SKM-1 (cell line): ENCODE measurements around the gene GPR55.

Experiments used
- DNase-seq: peaks from one replicate; lab custom pipeline; 2025; ENCODE audit not compliant: unreplicated experiment; lab: John Stamatoyannopoulos, UW

The GPR55 gene

DNA sequence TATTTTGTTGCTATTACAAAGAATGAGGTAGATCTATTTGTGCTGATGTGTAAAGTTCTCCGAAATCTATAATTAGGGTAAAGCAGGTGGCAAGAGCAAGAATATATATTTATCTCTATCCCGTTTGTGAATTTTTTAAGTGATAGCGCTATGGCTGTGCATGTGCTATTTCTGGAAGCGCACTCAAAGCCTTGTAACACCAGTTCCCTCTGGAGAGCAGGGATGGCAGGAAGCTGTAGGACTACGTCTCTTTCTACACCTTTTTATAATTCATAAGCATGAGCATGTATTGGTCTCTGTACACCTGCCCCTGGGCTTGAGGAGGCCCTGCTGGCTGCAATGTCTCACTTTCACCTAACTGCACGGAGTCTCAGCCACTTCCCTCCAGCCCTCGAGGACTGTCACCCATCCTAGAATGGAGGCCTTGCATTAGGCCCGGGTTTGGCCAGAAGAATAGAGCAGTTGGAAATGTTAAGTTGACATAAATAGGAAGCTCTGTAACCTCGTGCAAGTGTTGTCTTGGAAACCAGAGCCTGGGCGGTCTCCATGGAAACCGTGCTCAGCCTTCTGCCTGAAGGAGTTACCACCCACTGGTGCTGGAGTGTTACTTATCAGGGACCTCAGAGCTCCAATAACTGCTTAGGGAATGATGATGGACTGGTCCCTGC, 39.4 kb downstream of the GPR55 start:
- DNase-seq, result no peak

DNA sequence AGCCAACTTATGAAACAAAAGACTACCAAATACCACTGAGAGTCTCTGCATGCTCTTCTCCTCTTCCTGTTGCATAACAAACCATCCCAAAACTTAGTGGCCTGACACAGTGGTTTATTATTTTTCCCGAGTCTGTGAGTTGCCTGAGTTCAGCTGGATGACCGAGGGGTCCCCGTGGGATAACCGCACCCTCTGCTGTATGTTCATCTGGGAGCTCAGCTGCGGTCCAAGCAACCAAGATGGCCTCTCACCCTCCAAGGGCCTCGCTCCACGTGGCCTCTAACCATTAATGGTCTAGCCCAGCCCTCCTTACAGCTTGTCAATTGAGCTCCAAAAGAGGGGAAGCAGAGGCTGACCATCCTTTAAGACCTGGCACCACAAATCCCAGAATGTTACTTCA, 43.2 kb downstream of the GPR55 start:
- no peak for DNase-seq

DNA sequence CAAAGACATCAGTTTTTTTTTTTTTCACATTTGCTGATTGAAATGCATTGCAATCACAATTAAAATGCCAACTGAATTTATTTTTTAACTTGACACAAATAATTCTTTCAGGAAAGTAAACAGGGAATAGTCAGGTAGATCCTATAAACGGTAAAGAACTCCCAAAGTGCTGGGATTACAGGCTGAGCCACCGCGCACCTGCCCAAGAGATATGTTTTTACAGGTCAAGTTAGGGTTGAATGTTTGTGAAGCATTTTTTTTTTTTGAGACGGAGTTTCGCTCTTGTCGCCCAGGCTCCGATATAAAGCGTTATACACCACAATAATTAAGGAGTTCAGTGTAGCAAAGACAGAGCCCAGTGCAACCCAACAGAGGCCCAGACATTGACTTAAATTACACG, 45.2 kb downstream of the GPR55 start:
- no peak for DNase-seq

DNA sequence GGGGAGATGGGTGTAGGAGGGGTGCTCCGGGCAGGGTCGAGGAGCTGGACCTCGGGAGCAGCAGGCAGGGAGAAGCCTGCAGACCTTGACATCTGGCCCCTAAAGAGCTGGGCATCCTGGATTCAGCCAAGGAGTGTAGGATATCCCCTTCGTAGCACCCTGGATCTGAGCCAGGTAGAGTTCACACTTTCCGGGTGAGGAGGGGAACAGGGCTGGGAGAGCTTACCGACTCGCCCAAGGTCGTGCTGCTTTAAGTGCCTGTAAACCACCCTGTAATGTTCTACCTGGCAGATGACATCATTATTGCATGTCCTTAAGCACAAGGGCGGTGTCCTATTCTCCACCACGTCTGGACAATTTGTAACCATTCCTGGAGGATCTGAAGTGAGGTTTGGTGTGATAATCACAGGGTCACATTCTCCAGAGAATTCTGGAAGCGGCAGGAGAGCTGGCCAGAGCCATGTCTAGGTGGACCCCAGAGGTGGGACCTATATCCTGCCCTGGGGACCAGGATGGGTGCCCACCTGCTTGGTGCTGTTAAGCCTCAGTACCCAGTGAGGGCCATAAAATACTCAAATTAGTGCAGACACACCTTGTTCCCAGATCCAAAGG, 45.7 kb downstream of the GPR55 start:
- DNase-seq, result no peak

DNA sequence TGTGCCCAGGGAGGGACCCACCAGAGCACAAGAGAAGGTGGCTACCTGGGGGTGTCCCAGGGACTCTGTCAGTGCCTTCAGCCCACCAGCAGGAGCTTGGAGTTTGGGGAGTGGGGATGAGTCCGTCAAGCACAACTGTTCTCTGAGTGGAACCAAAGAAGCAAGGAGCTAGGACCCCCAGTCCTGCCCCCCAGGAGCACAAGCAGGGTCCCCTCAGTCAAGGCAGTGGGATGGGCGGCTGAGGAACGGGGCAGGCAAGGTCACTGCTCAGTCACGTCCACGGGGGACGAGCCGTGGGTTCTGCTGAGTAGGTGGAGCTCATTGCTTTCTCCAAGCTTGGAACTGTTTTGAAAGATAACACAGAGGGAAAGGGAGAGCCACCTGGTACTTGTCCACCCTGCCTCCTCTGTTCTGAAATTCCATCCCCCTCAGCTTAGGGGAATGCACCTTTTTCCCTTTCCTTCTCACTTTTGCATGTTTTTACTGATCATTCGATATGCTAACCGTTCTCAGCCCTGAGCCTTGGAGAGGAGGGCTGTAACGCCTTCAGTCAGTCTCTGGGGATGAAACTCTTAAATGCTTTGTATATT, 46.3 kb downstream of the GPR55 start:
- DNase-seq, result no peak

DNA sequence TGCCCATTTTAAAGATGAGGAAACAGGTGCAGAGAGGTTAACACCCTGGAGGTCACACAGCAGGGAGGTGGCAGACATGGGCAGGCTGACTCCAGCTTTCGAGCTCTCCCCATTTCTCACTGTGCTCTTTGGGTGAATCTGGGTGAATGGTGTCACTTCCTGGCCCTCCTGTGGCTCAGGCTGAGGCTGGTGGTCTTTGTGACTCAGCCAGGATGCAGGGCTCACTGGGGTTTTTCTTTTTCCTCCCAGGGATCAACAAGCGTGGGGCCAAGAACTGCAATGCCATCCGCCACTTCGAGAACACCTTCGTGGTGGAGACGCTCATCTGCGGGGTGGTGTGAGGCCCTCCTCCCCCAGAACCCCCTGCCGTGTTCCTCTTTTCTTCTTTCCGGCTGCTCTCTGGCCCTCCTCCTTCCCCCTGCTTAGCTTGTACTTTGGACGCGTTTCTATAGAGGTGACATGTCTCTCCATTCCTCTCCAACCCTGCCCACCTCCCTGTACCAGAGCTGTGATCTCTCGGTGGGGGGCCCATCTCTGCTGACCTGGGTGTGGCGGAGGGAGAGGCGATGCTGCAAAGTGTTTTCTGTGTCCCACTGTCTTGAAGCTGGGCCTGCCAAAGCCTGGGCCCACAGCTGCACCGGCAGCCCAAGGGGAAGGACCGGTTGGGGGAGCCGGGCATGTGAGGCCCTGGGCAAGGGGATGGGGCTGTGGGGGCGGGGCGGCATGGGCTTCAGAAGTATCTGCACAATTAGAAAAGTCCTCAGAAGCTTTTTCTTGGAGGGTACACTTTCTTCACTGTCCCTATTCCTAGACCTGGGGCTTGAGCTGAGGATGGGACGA, 47.1 kb downstream of the GPR55 start:
- no peak for DNase-seq

DNA sequence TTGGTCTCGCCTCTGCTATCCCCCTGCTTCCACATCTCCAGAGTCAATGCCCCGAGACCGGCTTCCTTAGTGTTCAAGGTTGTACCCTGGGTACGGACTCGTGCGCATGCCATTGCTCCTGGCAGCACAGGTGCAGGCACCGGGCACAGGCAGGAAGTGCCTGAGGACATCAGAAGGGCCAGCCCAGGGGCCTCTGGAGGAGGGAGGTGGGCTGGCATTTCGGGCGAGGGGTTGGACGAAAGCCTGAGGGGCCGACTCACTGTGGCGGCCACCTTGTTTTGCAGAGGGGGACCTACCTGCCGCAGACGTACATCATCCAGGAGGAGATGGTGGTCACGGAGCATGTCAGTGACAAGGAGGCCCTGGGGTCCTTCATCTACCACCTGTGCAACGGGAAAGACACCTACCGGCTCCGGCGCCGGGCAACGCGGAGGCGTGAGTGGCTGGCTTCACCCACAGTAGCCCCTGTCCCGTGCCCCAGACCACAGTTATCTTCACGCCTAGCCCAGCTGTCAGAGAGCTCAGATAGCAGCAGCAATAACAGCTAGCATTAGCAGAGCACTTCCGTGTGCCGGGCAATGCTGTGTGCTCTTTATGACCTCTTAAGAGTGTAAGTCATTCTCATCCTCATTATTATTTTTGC, 47.8 kb downstream of the GPR55 start:
- no peak for DNase-seq

DNA sequence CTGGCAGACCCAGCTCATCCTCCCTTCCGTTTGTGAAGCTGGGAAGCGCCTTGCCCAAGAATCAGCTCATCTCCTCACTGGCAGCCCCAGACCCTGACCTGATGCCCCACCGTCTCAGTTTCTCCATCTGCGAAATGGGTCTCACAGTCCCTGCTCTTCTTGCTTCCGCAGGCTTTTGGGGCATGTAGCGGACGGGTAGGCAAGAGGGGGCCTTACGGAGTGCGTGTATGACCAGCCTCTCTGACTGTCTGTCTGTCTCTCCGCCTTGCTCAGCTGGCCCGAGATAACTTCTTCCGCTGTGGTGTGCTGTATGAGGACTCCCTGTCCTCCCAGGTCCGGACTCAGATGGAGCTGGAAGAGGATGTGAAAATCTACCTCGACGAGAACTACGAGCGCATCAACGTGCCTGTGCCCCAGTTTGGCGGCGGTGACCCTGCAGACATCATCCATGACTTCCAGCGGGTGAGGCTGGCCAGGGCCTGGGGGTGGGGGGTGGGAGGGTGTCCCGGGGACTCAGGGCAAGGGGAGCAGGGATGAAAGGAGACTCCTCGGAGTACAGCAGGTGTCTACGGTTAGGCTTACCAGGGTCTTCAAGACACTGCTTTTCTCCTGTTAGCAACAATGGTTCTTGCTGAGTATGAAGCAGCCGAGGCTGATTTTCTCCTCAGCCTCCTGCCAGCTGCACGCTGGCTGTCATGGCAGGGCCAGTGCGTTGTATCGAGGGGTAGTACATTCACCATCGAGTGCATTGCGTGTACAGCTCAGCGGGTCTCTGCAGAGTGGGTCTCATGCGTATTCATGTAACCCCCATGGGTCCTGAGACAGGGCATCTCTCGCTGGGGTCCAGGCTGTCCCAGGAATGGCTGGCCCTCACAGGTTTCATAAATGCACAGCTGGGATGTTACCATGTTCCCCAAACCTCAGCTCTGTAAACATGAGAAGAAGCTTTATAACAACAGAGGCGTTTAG, 49.4 kb downstream of the GPR55 start:
- no peak for DNase-seq

DNA sequence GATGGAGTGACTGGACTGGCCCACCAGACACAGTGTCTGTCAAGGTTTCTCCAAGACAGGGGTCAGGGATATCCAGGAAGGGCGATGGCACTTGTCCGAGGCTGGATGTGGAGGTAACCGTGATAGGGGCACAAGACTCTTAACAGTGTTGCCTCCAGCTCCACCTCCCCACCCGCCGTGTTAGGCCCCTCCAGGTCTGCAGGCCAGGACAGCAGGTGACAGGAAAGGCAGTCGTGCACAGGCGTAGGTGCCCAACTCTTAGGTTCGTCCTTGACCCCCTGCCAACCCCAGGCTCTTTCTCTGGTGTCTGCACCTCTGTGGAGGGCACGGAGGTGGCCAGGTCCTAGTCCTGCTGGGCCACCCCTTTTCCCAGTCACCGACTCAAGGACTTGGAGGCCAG, 50.2 kb downstream of the GPR55 start:
- DNase-seq, result no peak

DNA sequence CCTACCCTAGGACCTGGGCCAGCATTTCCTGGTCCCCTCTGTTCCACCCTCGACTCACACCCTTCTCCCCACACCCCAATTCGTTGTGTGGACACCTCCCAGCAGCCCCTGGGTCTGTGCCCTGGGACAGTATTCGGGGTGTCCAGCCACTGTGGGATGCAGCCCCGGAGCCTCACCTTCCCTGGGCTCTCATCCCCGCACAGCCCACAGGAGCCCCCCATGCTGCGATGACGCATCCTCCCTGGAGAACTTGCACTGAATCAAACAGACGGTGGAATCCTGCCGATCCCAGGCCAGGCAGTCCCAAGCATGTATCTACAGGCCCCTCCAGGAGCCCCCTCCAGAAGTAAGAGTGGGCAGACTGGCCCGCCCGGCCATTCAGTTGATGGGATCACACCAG, 50.6 kb downstream of the GPR55 start:
- DNase-seq, result no peak

DNA sequence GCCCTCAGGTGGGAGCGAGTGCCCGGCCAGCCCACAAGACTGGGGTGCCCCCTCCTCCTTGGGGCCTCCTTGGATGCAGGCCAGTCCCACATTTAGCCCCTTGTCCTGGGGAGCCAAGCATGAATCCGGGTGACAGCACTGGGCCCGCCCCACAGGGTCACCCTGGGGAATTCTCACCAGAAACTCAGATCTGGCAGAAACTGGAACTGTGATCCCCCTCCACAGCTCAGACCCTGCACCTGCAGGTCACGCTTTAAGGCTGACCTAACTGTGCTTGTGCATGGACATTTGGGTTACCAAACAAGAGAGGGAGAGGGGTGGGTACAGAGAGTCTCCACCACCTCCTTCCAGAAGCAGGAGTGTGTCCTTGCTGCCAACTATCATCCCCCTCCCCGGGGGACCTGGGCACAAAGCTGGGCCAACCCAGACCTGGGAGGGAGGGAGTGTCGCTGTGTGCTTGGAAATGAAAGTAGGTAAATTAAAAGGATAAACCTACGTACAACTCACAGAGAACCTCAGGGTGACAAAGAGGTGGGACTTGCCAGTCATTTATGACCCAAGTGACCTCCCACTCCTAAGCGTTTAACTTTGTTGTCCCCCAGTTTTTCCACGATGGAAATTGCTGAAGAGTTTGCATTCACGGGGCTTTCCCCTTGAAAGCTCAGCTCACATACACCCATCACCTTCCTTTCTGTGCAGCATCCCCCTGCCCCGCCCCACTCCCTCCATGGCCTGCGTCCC, 51.2 kb downstream of the GPR55 start:
- DNase-seq, result no peak

DNA sequence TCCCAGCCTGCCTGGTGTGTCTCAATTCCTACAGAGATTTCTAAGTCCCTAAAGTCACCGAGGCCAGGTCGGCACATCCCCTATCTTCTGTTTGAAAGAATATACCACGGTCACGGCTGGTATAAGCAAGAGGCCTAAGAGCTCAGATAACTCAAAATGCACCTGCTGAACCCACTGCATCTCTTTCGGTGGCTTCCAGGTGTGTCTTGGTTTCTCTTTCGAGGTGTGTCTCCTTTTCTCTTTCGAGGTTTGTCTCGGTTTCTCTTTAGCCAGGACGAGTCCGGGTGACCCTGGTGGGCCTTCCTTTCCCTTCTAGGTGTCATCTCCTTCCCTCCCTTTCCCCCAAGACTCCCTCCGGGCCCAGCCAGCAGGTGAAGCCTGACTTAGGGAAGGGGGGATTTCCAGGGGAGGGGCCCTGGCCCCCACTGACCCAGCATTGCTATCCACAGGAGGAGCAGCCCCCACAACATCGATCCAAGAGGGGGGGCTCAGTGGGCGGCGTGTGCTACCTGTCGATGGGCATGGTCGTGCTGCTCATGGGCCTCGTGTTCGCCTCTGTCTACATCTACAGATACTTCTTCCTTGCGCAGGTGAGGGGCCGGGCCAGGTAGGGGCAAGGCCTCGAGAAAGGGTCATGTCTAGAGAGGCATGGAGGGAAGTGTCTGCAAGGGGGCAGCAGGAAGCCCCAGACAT, 51.9 kb downstream of the GPR55 start:
- DNase-seq, result no peak

DNA sequence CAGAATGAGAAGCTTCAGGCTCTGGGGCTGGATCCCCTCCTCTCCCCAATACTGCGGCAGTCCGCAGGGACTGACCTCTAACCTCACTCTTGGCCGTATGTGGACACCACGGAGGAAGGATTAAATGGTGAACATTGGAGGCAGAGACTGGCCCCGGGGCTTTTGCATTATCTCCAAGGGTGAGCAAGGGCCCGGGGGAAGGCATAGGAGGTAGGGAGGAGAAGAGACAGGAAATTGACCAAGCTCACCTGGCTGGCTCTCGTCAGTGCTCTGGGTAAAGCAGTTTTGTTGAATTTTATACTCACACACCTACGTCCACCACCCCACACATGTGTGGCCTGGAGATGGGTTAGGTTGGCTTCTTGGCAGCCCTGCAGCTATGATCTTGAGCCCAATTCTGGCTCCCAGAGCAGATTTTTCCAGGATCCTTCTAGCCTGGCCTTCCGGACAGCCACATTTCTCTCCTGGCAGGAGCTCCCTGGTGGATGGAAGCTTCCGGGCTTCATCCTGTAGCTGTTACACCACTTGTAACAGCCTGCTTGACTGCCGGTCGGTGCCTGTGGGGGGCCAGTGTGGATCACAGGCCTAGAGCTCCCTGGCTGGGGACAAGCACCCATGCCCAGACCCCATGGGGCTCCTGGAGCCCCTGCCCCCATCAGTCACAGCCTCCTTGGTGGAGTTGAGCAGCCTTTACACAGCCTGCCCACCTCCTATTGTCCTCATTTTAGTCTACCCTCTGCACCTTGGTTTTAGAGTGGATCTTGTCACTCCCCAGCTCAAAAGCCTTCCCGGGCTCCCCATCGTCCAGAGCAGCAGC, 52.7 kb downstream of the GPR55 start:
- DNase-seq, result no peak

DNA sequence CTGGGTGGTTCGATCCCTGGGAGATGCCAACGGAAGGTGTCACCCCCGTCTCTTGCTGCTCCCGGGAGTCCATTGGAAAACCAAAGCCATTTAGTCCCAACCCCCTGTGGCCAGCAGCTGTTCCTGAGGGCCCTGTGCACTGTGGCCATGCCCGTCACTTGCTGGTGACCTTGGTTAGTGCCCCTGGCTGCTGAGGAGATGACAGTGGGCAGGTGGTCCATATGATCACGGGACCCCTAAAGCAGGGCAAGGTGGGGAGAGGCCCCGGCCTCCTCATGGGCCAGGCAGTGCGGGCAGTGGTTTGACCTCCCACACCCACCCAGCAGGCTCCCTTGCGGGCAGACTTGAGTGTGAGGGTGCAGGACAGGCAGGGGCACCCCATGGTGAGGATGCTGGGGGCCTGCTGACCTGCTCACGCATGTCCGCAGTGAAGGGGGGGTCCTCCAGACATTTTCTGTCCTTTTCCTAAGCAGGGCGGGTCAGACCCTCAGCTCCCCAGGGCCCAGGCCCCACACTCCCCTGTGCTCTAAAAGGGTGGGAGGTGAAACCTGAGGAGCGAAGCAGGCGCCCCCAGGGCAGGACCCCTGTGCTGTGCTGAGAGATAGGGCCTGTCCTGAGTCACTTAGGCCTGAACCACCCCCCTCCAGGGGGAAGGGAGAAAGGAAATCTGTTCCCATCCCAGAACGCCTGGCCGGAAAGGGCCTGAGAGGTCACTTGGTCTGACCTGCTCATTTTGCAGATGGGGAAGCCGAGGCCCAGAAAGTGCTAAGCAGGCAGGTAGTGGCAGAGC, 53.5 kb downstream of the GPR55 start:
- DNase-seq, result no peak

DNA sequence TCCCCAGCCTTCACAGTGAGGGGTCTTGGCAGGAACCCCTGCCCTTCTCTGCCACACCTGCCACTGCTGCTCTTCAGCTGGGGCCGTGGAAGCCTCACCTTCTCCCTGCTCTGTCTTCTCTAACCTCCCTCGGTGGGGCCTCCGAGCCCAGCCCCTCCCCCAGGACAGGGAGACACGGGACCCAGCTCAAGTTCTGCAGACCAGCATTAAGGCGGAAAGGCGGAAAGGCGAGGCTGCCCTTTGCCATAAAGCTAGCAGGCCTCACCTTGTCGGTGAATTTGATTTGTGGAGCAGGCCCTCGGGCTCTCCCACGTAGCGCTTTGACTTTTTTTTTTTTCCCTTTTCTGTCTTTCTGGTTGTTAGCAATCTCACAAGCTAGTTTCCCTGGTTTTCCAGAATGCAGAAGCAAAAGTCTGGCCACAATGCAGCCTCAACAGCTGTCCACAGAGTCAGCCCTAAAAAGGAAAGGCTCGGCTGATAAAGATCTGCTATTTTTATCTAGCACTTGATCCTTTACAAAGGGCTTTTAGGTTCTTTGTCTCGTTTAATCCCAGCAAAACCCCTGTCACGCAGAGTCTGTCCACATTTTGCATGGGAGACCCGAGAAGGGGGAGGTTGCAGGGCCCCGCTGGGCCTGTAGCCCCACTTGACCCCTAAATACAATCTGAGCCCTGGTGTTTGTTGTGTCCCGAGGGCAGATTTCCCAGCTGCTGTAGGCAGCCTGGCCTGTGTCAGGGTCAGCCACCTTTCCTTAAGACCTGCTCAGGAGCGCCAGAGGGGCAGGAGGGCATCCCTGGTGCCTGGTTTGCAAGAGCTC, 54.3 kb downstream of the GPR55 start:
- peak; percentile 39 for DNase-seq

DNA sequence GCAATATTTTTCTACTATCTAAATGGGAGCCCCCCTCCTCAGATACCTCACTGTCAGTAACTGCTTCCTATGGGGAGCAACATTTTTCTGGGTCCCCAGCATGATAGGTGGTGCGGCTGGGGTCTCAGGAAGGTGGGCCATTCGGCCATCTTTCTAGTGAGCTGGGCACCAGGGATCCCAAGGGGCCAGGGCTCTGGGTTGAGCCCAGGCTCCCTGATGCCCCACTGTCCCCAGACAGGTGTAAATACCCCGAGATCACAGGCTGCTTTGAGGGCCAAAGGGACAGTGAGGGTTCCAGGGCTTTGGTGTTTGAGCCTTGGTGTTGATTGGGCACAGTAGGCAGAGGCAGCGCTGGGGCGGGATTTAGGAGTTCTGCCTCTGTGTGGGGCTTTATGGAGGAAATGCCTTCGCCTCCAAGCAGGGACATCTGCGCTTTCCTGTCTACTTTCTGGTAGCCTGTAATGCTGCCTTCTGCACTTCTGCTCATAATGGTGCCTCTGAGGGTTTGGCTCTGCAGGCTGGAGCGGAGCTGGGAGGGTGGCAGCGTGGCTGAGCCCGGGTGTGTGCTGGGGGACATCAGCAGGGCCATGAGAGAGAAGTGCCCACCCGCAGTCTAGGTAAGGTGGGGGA, 55.0 kb downstream of the GPR55 start:
- DNase-seq, result no peak
